ENCODE measurements around the gene NPAS2.

The NPAS2 gene

DNA sequence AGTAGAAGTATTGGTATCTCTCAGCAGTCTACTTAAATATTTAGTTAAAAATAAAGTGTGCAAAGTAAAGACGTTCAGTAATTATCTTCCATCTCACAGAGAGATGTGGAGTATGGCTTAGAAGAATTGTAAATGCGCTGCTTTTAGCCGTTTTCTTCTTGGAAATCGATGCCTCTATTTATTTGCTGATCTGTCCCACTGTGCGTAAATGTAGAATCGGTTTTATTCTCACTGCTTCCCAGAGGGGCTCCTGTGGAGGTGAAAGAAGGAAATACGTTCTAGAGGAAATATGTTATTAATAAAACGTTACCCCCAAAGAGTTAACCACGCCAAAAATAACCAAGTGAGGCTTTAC lies 1.9 kb downstream of the NPAS2 start:
- no peak for DNase-seq (ENCODE audit: low read depth in 2 of 2)

DNA sequence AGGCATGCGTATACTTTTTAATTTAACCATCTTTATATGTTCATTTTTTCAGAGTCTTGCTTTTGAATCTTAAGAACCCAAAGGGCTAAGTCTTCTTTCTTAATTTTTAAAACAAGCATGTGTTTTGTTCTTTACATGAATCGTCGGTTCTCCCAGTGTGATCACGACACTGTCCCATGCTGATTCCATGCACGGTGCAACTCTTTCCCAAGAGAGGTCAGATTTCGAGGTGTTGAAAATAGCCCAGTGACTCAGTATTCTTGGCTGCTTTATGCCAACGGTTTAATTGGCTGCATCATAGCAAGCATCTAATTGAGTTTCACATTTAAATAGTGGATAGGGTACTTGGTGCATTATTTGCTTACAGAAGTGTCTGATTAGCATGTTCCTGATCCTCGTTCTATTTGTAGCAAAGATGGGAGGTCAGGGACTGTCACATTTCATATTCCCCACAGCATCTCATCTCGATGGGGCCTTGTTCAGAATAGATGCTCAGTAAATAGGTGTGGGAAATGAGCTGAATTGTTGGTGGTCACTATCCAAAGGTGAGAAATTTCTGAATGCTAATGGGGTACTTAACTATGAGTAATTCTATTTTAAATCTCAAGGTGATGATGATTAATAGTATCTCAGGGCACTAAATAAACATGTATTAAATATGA lies 2.8 kb downstream of the NPAS2 start:
- no peak for DNase-seq (ENCODE audit: low read depth in 2 of 2)

- DNase-seq (ENCODE audit: low read depth in 2 of 2), result no peak
Measured at GRCh38 chr2:100823665-100824438, 3.9 kb downstream of the NPAS2 start.

DNA sequence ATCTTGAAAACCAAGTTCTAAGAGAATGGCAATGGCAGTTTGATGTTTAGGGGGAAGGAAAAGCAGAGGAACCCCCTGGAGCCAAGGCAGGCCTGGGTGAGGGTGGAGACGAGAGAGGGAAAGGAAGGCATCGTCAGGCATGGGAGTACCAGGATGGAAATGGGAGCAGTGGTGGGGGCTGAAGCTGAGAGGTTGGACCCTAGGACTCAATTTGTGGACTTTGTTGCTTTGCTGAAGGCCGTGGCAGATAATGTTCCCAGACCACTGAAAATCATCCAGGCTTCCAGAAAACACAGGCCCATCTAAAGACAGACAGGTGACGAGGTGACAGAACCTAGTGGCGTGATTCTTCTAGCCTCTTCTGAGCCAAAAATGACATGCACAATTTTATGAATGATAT lies 4.9 kb downstream of the NPAS2 start:
- no peak for DNase-seq (ENCODE audit: low read depth in 2 of 2)

DNA sequence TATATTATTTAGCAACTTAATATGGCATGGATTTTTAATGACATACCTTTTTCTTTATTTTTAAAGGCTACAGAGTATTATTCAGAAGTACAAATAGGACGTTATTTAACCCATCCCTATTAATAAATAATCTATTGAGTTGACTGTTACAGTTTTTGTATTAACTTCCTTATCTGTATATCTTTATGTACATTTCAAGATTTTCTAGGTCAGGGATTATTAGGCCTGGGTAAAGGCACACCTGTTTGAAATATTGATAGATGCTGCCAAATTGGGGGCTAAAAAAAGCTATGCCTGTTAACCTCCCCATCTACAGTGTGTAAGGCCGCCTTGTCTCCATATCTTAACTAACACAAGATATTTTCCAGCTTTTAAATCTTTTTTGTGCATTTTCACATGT lies 6.6 kb downstream of the NPAS2 start:
- DNase-seq (ENCODE audit: low read depth in 2 of 2), result no peak

GRCh38 chr2:100831158-100831750 lies 11.3 kb downstream of the NPAS2 start:
- no peak for DNase-seq (ENCODE audit: low read depth in 2 of 2)

DNA sequence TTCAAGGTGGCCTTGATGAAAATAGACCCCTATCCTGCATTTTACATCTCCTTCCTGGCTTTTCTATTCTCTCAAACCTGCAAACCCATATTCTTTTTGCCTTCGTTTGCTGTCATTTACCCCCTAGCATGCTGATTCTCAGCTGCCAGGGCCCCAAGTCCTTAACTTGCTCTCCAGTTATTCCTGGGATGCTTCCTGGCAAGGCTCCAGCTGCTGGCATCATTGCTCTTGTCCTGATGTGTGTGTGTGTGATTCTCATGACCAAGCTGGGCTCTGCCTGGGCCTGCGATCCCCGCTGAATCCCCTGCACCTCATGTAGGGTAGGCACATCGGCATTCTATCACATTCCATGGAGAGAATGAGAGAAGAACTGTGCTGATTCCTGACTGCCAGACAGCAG lies 11.9 kb downstream of the NPAS2 start:
- DNase-seq (ENCODE audit: low read depth in 2 of 2), result no peak

- DNase-seq (ENCODE audit: low read depth in 2 of 2), result no peak
Measured at GRCh38 chr2:100832885-100833284, 12.9 kb downstream of the NPAS2 start.

DNA sequence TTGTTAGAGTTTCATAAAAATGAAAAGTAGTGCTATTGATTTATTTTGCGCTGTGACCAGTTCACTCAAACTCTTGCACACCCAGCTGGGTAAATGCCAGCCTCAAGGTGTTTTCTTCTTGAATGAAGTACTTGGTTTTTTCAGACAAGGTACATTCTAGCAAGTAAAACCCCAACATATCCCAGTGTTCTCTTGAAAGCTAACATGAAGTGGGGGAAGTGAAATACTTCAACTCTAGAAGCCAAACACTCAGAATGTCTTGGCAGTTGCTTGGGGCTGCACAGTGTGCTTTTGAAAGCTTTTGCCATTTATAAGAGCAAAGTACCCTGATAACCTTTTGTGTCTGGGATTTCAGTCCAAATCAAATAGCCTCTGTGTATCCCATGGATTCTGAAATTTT lies 13.4 kb downstream of the NPAS2 start:
- DNase-seq (ENCODE audit: low read depth in 2 of 2), result no peak

DNA sequence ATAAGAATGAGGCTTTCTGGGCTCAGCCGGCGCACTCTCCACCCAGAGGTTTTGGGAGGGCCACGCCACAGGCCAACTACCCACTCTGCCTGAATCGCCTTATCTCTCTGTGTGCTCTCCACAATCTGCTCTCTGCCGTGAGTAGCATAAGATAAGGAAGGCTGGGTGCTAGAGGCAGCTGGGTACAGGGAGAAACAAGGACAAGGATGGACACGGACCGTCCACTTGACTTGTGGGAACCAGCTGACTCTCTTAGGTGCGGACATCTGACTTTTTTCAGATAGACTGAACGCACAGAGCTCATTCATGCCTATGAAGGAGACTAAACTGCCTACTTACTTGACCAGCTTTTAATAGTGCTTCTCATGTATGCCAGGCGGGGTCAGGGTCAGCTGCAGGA lies 14.3 kb downstream of the NPAS2 start:
- DNase-seq (ENCODE audit: low read depth in 2 of 2), result no peak

- no peak for DNase-seq (ENCODE audit: low read depth in 2 of 2)
Measured at GRCh38 chr2:100835006-100835659, 15.2 kb downstream of the NPAS2 start.

DNA sequence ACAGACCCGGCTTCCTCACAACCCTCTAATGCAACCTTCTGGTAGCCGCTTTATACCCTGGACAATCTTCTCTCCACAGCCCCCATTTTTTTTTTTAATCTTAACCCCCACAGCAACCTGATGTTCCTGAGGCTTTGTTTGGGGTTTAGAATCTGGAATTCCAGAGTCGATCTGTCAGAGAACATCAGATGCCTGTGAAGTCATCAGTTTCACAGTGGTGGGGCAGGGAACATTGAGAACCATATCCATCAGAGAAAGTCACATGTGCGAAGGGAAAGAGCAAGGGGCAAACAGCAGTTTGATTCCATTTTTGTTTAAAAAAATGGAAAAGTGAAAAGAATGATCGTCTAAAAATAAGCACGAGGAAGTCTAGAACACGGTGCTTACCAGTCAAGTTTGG lies 20.6 kb downstream of the NPAS2 start:
- no peak for DNase-seq (ENCODE audit: low read depth in 2 of 2)

- no peak for DNase-seq (ENCODE audit: low read depth in 2 of 2)
Measured at GRCh38 chr2:100842241-100842922, 22.4 kb downstream of the NPAS2 start.

DNA sequence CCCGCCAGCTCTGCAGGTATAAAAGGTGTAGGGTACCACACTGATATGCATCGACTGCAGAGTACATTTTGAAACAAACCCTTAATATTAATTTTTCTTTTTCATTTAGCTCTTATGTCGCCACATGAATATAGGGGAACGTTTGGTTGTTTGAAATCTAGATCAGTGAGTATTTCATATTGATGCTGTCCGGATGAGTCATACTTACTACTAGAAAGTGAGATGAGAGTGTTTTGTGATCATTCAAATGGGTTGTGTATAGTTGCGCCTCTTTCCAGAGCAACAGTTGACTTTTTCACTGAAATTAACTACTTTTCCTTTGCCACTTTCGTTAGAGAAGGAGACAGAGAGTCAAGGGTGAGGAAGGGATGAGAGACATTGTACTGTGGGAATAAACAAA lies 24.6 kb downstream of the NPAS2 start:
- no peak for DNase-seq (ENCODE audit: low read depth in 2 of 2)

GRCh38 chr2:100845141-100845991 lies 25.4 kb downstream of the NPAS2 start:
- no peak for DNase-seq (ENCODE audit: low read depth in 2 of 2)

- DNase-seq (ENCODE audit: low read depth in 2 of 2), result no peak
Measured at GRCh38 chr2:100846716-100847115, 26.8 kb downstream of the NPAS2 start.

DNA sequence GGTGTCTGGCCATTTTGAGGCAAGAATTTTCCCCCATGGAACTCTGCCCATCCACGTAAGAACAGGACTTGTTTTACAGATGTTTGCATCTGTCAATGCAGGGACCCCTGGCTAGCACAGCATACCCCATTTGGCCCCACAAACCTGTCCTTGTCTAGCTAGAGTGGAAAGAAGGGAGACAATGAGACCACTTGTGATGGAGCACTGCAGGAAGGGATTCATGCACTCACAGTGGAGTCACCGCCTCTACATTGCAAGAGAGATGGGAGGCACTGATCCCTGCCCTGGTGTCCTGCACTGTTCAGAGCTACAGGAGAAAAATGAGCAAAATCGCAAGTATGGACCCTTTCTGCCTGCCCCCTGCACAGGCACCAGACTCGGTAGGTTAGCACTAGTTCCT lies 32.5 kb downstream of the NPAS2 start:
- DNase-seq (ENCODE audit: low read depth in 2 of 2), result no peak

DNA sequence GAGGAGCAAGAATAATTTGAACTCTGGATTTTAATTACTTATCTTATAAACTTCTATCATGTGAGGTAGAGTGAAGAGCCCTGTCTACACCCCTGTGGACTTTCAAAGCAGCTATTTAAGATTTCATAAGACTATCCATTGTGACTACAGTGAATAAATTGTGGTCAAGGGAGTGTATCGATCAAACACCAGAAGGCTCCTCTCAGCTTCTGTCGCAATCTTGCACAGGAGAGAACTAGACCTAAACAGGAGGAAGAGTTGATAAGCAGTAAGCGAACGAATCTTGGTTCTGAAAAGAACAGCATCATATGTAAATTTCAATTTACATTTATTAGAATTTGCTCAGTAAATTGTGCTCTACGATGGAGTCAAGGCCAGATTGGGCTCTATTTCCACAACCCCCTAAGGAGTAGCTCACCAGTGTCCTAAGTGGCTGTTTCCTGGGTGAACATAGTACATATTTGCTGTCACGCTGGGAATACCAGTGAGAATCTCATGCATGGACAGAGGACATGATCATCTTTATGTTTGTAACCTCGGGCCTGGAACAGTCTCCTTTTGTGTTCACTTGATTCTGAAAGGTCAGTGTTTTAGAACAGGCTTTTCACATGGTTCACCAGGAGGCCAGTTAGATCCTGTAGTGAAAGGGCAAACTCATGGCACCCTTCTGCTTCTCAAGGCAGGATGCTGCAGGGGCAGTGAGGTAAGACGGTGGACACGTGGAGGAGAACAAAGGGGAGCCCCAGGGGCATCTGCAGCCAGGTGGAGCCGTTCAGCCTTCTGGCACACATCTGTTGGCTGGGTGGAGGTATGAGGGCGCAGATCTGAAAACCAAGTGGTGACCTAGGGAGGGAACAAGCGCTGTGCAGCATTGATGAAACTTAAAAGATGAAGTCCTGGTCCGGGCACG lies 33.3 kb downstream of the NPAS2 start:
- no peak for DNase-seq (ENCODE audit: low read depth in 2 of 2)

DNA sequence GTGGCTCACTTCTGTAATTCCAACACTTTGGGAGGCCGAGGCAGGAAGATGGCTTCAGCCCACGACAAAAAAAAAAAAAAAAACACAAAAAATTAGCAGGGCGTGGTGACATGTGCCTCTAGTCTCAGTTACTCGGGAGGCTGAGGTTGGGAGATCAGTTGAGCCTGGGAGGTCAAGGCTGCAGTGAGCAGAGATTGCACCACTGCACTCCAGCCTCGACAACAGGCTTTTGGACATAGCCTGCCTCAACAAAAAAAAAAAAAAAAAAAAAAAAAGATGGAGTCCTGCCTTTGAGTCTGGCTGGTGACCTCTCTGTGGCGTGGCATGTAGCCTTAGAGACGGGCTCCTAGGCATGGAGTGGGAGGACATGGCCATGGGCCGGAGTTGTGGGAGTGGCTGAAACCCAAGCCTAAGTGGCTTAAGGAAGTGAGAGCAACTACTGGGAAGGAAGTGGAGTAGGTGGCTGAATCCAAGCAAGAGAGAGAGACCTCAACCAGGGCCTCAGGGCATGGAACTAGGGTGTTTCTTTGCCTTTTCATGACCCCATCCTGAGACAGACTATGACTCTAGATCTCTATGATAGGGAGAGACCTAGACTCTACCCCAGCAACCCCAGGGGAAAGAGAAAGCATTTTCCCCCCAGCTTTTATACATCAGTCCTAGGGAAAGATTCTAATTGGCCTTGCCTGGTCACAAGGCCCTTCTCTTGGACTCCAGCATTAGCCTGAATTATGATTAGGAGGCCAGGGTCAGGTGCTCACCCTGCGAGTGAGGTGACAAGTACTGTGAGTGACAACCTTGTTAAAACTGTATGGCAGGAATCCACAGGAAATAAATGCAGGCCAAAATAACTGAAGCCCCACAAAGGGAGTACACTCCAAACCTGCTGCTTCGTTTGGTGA lies 34.2 kb downstream of the NPAS2 start:
- DNase-seq (ENCODE audit: low read depth in 2 of 2), result no peak

Data from stimulated activated CD4-positive, alpha-beta T cell treated with anti-CD3 and anti-CD28 coated beads, Interleukin-15, amount 100 ng/mL, for 48 hours (primary cell).